Stimulated activated CD8-positive, alpha-beta memory T cell treated with anti-CD3 and anti-CD28 coated beads, Interleukin-2, amount 100 ng/mL, for 1 hour (primary cell): Measurements from ENCODE around the gene B3GAT2.

Experiments used
- DNase-seq, 2 donors: peaks; one replicate each; pipeline ENCODE4 v3.0.0-alpha.2; 2020; ENCODE audit warnings: low read depth in 2 of 2

The B3GAT2 gene

GRCh38 chr6:70843328-70843918 lies 113.4 kb downstream of the B3GAT2 start:
- no peak for DNase-seq

- no peak for DNase-seq
These were observed 114.3 kb downstream of the B3GAT2 start for GRCh38 chr6:70842541-70842940.

- DNase-seq, result no peak
These were observed 115.7 kb downstream of the B3GAT2 start for GRCh38 chr6:70841112-70841511.

- DNase-seq, result no peak
These were observed 117.3 kb downstream of the B3GAT2 start for GRCh38 chr6:70839286-70840266.

GRCh38 chr6:70838907-70839285 lies 118.0 kb downstream of the B3GAT2 start:
- no peak for DNase-seq

- no peak for DNase-seq
These were observed 122.3 kb downstream of the B3GAT2 start for GRCh38 chr6:70834520-70834919.

- no peak for DNase-seq
These were observed 125.4 kb downstream of the B3GAT2 start for GRCh38 chr6:70831427-70831826.

GRCh38 chr6:70823651-70824050 lies 133.2 kb downstream of the B3GAT2 start:
- DNase-seq, result no peak

- no peak for DNase-seq
These were observed 135.1 kb downstream of the B3GAT2 start for GRCh38 chr6:70821751-70822150.

- no peak for DNase-seq
These were observed 136.1 kb downstream of the B3GAT2 start for GRCh38 chr6:70820778-70821177.

GRCh38 chr6:70819646-70820045 lies 137.2 kb downstream of the B3GAT2 start:
- no peak for DNase-seq

- no peak for DNase-seq
These were observed 143.0 kb downstream of the B3GAT2 start for GRCh38 chr6:70813885-70814284.

- DNase-seq, result no peak
These were observed 145.1 kb downstream of the B3GAT2 start for GRCh38 chr6:70811788-70812187.
